Measurements from ENCODE around the gene HDAC3.

The HDAC3 gene

GRCh38 chr5:141668601-141669265, 32.1 kb upstream of the HDAC3 start:
- Mint-ChIP-seq H3K27me3 (no peaks in the 10 kb centered on the region), H3K4me1 (peaks cover 4% of the 10 kb centered on the region), H3K27ac (no peak overlapping the region), H3K4me3 (no peak overlapping the region), H3K36me3 (no peaks in the 10 kb centered on the region), H3K9me3 (no peaks in the 10 kb centered on the region)

DNA sequence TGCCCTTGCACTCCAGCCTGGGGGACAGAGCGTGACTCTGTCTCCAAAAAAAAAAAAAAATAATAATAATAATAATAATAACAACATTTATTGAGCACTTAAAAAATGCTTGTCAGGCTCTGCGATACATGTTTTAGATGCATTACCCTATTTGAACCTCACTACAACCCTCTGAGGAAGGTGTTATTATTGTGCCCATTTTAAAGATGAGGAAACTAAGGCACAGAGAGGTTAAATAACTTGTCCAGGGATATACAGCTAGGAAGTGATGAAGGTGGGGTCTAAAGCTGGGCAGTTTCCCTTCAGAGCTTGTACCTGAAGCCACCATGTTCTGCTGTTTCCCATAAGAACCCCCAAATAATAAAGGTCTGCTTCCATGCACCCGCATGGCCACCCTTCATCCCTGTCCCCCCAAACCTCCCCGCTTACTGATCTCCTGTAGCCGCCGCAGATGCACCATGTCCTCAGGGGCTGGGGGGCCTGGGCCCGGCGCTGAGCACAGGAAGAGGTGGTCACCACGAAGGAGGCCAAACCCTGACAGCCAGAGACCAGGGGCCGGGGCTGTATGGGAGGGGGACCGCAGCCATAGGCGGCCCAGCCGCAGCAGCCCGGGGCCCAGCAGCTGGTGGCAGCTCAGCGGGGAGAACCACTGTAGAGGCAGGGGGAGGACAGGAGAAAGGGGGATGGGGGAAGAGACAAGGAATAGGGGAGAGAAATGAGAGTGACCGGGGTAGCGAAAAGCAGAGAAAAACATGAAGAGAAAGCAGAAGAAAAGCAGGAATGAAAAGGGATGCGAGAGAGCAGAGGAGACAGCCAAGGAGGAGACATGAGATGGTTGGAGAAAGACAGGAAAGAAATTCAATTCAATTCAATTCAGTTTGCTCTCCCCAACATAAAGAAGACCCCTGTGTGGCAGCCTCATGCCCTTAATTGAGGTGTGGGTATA, 29.6 kb upstream of the HDAC3 start:
- Mint-ChIP-seq H3K36me3 (no peaks in the 10 kb centered on the region), H3K9me3 (no peaks in the 10 kb centered on the region), H3K27ac (peak overlapping the region; percentile 7), H3K4me3 (no peak overlapping the region), H3K4me1 (peaks cover 4% of the 10 kb centered on the region), H3K27me3 (no peaks in the 10 kb centered on the region)

DNA sequence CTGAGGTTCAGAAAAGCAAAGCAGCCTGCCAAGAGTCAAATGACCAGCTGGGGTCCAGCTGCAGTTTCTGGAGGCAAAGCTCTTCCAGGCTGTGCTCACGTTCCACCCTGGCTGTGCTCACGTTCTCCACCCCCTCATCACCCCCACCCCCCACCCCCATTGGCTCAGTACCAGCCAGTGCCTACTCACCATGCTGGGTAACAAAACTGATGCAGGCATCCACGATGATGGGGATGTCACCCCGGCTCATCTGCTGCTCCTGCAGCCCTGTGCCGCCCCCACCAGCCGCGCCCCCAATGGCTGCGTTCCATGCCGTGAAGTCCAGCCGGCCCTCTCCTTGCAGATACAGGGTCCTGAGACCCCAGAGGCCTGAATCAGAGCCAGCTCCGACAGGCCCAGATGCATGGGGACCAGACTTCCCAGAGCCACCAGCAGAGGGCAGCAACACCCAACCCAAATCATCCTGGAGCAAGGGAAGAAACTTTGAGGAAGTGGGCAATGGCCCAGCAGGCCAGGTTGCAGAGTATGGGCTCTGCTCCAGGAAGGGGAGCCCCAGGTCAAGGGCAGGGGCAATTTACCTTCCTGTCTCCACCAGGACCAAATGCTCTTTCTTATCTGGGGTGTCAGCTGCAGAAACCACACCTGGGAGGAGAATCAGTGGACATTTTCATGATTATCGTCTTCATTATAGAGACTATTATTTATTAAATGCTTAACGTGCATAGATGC, 28.2 kb upstream of the HDAC3 start:
- Mint-ChIP-seq H3K4me3 (no peak overlapping the region), H3K27me3 (no peaks in the 10 kb centered on the region), H3K36me3 (no peaks in the 10 kb centered on the region), H3K9me3 (no peaks in the 10 kb centered on the region), H3K27ac (peak overlapping the region; percentile 30), H3K4me1 (peaks cover 4% of the 10 kb centered on the region)

GRCh38 chr5:141663506-141663905, 26.9 kb upstream of the HDAC3 start:
- H3K4me1 Mint-ChIP-seq: peaks cover 4% of the 10 kb centered on the region
- H3K27ac Mint-ChIP-seq: no peak overlapping the region
- no peak overlapping the region for H3K4me3 Mint-ChIP-seq
- H3K36me3 Mint-ChIP-seq: no peaks in the 10 kb centered on the region
- no peaks in the 10 kb centered on the region for H3K9me3 Mint-ChIP-seq
- H3K27me3 Mint-ChIP-seq: no peaks in the 10 kb centered on the region

DNA sequence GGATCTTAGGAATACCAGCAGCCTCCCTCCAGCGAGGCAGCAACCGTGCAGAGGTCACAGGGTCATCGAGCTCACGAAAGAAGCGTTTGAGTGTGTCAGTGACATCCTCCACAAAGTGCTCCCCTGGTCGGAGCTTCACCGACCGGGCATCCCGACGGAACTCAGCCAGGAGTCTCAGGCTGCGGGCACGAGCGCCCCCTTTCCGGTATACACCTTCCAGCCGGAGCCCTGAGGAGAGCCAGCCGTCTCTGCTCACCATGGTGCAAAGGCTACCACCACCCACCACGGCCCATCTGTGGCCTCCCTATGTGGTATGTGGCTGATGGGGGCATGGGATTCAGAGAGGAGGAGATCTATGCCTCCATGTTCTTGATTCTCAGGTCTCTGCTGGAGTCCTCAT, 25.4 kb upstream of the HDAC3 start:
- no peak overlapping the region for H3K4me3 Mint-ChIP-seq
- H3K4me1 Mint-ChIP-seq: peaks cover 4% of the 10 kb centered on the region
- H3K27me3 Mint-ChIP-seq: no peaks in the 10 kb centered on the region
- no peak overlapping the region for H3K27ac Mint-ChIP-seq
- no peaks in the 10 kb centered on the region for H3K36me3 Mint-ChIP-seq
- H3K9me3 Mint-ChIP-seq: no peaks in the 10 kb centered on the region

GRCh38 chr5:141657937-141658545, 21.4 kb upstream of the HDAC3 start:
- H3K9me3 Mint-ChIP-seq: no peaks in the 10 kb centered on the region
- no peaks in the 10 kb centered on the region for H3K27me3 Mint-ChIP-seq
- no peaks in the 10 kb centered on the region for H3K36me3 Mint-ChIP-seq
- H3K27ac Mint-ChIP-seq: no peak overlapping the region
- no peak overlapping the region for H3K4me3 Mint-ChIP-seq
- peaks cover 1% of the 10 kb centered on the region for H3K4me1 Mint-ChIP-seq

GRCh38 chr5:141657404-141657803, 20.8 kb upstream of the HDAC3 start:
- Mint-ChIP-seq H3K36me3 (no peaks in the 10 kb centered on the region), H3K27ac (no peak overlapping the region), H3K4me3 (no peak overlapping the region), H3K4me1 (peaks cover 8% of the 10 kb centered on the region), H3K9me3 (no peaks in the 10 kb centered on the region), H3K27me3 (no peaks in the 10 kb centered on the region)

- Mint-ChIP-seq H3K27me3 (no peaks in the 10 kb centered on the region), H3K27ac (no peak overlapping the region), H3K4me1 (peaks cover 17% of the 10 kb centered on the region), H3K4me3 (no peak overlapping the region), H3K9me3 (no peaks in the 10 kb centered on the region), H3K36me3 (no peaks in the 10 kb centered on the region)
Observed at GRCh38 chr5:141656396-141656795, 19.7 kb upstream of the HDAC3 start.

DNA sequence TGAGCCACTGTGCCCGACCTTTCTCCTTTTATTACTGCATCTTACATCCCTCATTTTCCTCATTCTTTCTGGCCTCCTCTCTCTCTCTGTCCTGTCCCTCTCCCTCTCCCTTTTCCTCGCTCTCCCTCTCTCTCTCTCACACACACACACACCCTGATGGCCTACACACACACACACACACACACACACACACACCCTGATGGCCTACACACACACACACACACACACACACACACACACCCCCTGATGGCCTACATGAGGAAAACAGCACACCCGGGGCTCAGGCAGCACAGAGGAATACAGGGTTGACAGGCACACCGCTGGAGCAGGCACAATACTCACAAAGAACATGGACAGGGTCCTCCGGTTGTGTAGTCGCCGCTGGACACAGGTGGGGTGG, 18.4 kb upstream of the HDAC3 start:
- Mint-ChIP-seq H3K9me3 (no peaks in the 10 kb centered on the region), H3K4me1 (peaks cover 30% of the 10 kb centered on the region), H3K27ac (no peak overlapping the region), H3K4me3 (no peak overlapping the region), H3K36me3 (no peaks in the 10 kb centered on the region), H3K27me3 (no peaks in the 10 kb centered on the region)

GRCh38 chr5:141654298-141654697, 17.6 kb upstream of the HDAC3 start:
- Mint-ChIP-seq H3K4me1 (peaks cover 36% of the 10 kb centered on the region), H3K36me3 (no peaks in the 10 kb centered on the region), H3K27me3 (no peaks in the 10 kb centered on the region), H3K9me3 (no peaks in the 10 kb centered on the region), H3K4me3 (no peak overlapping the region), H3K27ac (no peak overlapping the region)

- H3K27me3 Mint-ChIP-seq: no peaks in the 10 kb centered on the region
- no peaks in the 10 kb centered on the region for H3K9me3 Mint-ChIP-seq
- H3K4me1 Mint-ChIP-seq: peaks cover 46% of the 10 kb centered on the region
- H3K27ac Mint-ChIP-seq: peak overlapping the region; percentile 86
- H3K36me3 Mint-ChIP-seq: no peaks in the 10 kb centered on the region
- peak overlapping the region; percentile 93 for H3K4me3 Mint-ChIP-seq
Observed at GRCh38 chr5:141651728-141652105, 15.1 kb upstream of the HDAC3 start.

- Mint-ChIP-seq H3K27ac (peak within 1 kb of the TSS; percentile 86), H3K36me3 (no peaks in the 10 kb centered on the region), H3K9me3 (no peaks in the 10 kb centered on the region), H3K4me3 (peak within 1 kb of the TSS; percentile 93), H3K4me1 (peaks cover 49% of the 10 kb centered on the region), H3K27me3 (no peaks in the 10 kb centered on the region)
Observed at GRCh38 chr5:141650851-141651727, 14.4 kb upstream of the HDAC3 start, which contains the start of gene FCHSD1. TSS of gene FCHSD1 (minus strand) at chr5:141651418. CDS start at chr5:141651368, 50 bp downstream.

- H3K4me3 Mint-ChIP-seq: peak overlapping the region; percentile 93
- H3K27me3 Mint-ChIP-seq: no peaks in the 10 kb centered on the region
- peak overlapping the region; percentile 13 for H3K27ac Mint-ChIP-seq
- peaks cover 50% of the 10 kb centered on the region for H3K4me1 Mint-ChIP-seq
- no peaks in the 10 kb centered on the region for H3K9me3 Mint-ChIP-seq
- H3K36me3 Mint-ChIP-seq: no peaks in the 10 kb centered on the region
Observed at GRCh38 chr5:141649972-141650371, 13.3 kb upstream of the HDAC3 start.

DNA sequence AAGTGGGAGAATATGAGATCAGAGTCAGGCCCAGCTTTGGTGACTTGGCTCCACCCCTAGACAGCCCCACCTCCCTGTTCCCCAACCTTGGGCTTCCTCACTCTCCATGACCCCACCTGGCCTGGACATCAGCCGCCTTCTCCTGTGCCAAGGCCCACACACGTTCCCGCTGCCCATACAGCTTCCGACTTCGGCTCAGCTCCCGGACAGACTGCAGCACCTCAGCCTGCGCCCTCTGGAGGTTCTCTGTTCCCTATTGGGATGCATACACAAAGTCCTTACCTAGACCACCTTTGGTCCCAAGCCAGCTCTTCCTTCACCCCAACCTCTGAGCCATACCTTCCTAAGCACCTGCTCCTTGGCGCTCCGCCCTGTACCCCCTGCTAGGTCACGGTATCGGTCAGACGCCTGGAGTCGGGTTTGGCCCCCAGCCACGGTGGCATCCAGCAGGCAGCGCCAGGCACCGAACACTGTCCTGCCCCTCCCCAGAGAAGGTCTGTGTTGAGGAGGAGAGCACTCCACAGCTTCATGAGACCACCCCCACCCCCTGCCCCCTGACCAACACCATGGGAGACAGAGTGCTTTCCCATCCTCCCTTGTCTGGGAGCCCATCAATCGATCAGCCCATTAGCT, 12.5 kb upstream of the HDAC3 start:
- Mint-ChIP-seq H3K4me1 (peaks cover 50% of the 10 kb centered on the region), H3K9me3 (no peaks in the 10 kb centered on the region), H3K4me3 (no peak overlapping the region), H3K27me3 (no peaks in the 10 kb centered on the region), H3K36me3 (no peaks in the 10 kb centered on the region), H3K27ac (no peak overlapping the region)

Measured in activated naive CD4-positive, alpha-beta T cell treated with anti-CD3 and anti-CD28 coated beads, Interleukin-2, amount 50 U/mL, for 24 hours (primary cell).